Rectal smooth muscle tissue (tissue), 1 donor: ENCODE results near the gene SGMS1.
"Not testable (repeated sequence)": the region's sequence is repeated elsewhere in the genome, so short reads cannot be mapped to it uniquely, and the experiment has no call there.

Experiments
- H3K27ac ChIP-seq: one replicate; pipeline ENCODE4 v1.7.0; 2013; ENCODE audit warnings: low read depth, low read length, inconsistent platforms
- H3K27me3 ChIP-seq: one replicate; pipeline ENCODE4 v1.7.0; 2013; ENCODE audit warnings: low read length; ENCODE audit not compliant: control insufficient read depth, insufficient read depth
- H3K36me3 ChIP-seq: one replicate; pipeline ENCODE4 v1.7.0; 2013; ENCODE audit warnings: low read length; ENCODE audit not compliant: control insufficient read depth, insufficient read depth
- H3K4me1 ChIP-seq: one replicate; pipeline ENCODE4 v1.7.0; 2013; ENCODE audit warnings: low read length; ENCODE audit not compliant: control insufficient read depth, insufficient read depth
- H3K4me3 ChIP-seq: one replicate; pipeline ENCODE4 v1.7.0; 2013; ENCODE audit warnings: low read length
- H3K9ac ChIP-seq: one replicate; pipeline ENCODE4 v1.7.0; 2013; ENCODE audit warnings: low read length

The SGMS1 gene

DNA sequence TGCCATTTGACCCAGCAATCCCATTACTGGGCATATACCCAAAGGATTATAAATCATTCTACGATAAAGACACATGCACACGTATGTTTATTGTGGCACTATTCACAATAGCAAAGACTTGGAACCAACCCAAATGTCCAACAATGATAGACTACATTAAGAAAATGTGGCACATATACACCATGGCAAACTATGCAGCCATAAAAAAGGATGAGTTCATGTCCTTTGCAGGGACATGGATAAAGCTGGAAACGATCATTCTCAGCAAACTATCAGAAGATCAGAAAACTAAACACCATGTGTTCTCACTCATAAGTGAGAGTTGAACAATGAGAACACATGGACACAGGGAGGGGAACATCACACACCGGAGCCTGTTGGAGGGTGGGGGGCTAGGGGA, 257.3 kb downstream of the SGMS1 start:
- H3K36me3 ChIP-seq, H3K9ac ChIP-seq: not testable (repeated sequence)

DNA sequence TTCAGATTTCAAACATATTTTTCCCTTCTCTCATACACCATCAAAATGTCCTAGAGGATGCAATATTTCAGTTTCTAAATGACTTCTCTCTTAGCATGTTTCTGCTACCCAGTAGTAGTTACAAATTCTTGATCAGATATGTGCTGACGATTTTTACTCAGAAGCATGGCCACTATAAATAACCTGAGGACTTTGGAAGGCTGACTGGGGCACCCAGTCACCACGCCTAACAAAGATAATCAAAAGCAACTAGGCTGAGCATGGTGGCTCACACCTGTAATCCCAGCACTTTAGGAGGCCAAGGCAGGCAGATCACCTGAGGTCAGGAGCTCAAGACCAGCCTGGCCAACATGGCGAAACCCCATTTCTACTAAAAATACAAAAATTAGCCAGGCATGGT, 259.0 kb downstream of the SGMS1 start:
- not testable (repeated sequence) for H3K4me3 ChIP-seq, H3K27ac ChIP-seq, H3K27me3 ChIP-seq, H3K9ac ChIP-seq, H3K36me3 ChIP-seq, H3K4me1 ChIP-seq

More for the DNA sequence above, 257.3 kb downstream of the SGMS1 start:
- H3K4me3 ChIP-seq, H3K4me1 ChIP-seq, H3K27me3 ChIP-seq, H3K27ac ChIP-seq: not testable (repeated sequence)

DNA sequence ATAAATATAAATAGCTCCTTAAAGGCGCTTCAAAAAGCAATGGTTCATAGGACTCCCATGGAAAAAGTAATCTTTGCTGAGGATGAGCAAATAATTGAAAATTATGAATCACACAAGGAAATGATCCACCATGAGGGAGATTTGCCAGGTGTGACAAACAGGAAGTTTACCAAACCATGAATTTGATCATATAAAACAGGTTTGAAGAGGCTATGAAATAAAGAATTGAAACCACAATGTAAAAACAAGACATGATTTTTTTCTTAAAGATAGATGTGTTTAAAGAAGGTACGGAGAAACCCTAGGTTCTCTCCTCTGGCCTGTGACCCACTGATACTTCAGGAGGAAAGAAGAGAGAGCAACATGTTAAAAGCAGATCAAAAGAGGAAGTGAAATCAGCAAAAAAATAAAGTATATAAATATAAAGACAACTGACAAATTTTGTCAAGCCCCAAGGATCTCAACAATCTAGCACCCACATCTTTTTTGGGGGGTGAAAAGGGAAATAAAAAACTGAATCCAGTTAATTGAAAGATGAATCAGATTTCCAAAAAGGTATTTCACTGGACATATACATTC, 261.1 kb downstream of the SGMS1 start:
- Histone ChIP-seq H3K4me3 (no peak overlapping the region), H3K9ac (no peak overlapping the region), H3K36me3 (no peaks in the 10 kb centered on the region), H3K4me1 (peaks cover 2% of the 10 kb centered on the region), H3K27me3 (no peaks in the 10 kb centered on the region), H3K27ac (no peak overlapping the region)

DNA sequence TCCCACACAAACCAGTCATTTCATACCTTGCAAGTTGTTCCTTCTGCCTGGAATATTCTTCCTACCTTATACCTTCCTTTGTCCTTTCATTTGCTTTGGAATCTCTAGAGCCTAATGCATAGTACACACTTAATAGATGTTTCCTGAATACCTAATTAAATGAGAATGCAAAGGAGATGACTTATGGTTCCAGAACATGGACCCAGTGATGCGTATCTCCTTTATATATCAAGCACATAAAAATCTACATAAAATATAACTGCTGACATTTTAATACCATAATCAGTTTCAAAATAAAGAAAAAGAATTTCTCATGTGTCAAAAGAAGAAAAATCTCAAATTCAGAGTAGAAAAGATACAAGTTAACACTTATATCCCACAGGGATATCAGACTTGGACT, 261.8 kb downstream of the SGMS1 start:
- no peak overlapping the region for H3K9ac ChIP-seq
- H3K36me3 ChIP-seq = no peaks in the 10 kb centered on the region
- no peak overlapping the region for H3K27ac ChIP-seq
- no peak overlapping the region for H3K4me3 ChIP-seq
- peaks cover 2% of the 10 kb centered on the region for H3K4me1 ChIP-seq
- H3K27me3 ChIP-seq = no peaks in the 10 kb centered on the region

DNA sequence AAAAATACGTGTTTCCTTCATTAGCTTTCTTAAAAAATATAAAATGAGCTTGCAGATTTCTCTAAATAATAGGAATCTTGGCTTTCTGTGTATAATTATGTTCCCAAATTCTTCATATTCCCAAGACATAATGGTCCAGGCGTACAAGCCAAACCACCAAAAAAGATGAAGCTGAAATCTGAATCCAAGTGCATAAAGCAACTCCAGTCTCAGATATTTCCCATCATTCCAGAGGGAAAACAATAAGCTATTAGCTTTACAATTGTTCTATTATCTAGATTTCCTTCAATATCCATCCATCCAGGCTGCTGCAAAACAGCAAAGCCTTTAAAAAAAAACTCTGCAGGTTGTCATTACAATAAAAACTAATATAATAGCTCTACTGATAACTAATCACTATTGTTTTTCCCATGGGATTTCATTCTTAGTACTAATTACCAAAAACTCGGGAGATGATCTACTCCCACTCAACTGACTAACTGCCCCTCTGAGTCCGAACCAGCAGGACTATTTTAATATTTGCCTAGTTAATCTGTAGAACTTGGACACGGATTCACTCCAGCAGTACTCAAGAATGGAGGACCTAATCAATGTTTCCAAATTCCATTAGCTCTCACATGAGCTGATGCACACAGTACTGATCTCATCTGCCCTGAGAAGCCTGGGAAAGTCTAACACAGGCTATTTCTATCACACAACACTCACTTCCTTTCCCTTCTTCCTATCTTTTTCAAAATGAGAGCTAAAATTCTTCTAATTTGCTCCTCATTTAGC, 263.5 kb downstream of the SGMS1 start:
- peaks cover 2% of the 10 kb centered on the region for H3K4me1 ChIP-seq
- no peaks in the 10 kb centered on the region for H3K36me3 ChIP-seq
- no peak overlapping the region for H3K4me3 ChIP-seq
- H3K27ac ChIP-seq = peak overlapping the region; percentile 32
- H3K27me3 ChIP-seq = no peaks in the 10 kb centered on the region
- no peak overlapping the region for H3K9ac ChIP-seq

DNA sequence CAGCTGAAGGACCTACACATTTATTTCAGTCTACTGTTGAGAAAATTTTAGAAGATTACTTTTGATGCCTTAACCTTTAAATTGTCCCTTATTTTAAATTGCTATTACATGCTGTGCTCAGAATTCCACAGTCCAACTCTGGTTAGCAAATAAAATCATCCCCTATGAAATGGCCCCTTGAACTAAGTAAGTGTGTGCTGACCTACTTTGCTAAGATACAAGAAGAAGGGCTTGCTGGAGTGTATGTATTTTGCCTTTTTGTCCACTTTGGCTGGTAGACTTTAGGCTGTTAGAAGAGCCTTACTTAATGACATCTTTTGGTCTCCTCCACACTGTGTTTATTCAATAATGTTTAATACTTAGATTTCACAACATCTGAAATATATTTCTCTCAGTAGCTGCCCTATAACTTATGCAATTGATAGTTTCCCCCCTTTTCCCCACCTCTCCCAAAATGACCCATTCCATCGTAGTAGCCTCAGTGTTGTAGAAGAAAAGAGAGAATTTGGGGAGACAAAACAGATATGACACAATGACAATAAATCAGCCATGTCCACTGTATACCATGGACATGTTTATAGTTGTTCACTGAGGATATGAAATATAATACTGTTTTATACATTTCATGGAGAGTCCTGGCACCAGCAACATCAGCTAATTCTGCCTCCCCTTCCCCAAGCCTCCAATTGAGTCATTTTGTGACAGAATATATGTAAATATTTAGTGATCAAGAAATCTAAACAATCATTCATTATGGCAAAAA, 264.6 kb downstream of the SGMS1 start:
- no peak overlapping the region for H3K9ac ChIP-seq
- H3K36me3 ChIP-seq = no peaks in the 10 kb centered on the region
- peaks cover 2% of the 10 kb centered on the region for H3K4me1 ChIP-seq
- H3K27me3 ChIP-seq = no peaks in the 10 kb centered on the region
- no peak overlapping the region for H3K27ac ChIP-seq
- H3K4me3 ChIP-seq = no peak overlapping the region

DNA sequence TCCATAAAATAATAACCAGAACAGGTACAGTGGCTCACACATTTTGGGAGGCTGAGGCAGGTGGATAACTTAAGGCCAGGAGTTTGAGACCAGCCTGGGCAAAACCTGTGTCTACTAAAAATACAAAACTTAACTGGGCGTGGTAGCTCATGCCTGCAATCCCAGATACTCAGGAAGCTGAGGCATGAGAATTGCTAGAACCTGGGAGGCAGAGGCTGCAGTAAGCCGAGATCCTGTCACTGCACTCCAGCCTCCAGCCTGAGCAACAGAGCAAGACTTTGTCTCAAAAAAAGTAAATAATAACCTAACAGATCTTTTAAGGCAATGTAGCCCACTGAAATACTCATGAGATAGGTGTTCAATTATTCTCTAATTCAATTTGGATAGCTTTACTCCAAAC, 265.3 kb downstream of the SGMS1 start:
- Histone ChIP-seq H3K4me1 (peaks cover 2% of the 10 kb centered on the region), H3K36me3 (no peaks in the 10 kb centered on the region), H3K9ac (no peak overlapping the region), H3K27me3 (no peaks in the 10 kb centered on the region), H3K27ac (no peak overlapping the region), H3K4me3 (no peak overlapping the region)

DNA sequence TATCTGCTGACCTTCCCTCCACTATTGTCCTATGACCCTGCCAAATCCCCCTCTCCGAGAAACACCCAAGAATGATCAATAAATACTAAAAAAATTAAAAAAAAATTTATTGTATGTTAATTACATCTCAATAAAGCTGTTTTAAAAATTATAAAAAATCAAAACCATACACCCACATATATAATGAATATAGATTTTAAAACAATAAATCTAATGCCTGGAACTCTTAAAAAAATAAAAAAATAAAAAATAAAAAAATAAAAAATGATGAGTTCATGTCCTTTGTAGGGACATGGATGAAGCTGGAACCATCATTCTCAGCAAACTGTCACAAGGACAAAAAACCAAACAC, 267.3 kb downstream of the SGMS1 start:
- not testable (repeated sequence) for H3K36me3 ChIP-seq, H3K9ac ChIP-seq, H3K4me3 ChIP-seq, H3K4me1 ChIP-seq, H3K27me3 ChIP-seq, H3K27ac ChIP-seq

DNA sequence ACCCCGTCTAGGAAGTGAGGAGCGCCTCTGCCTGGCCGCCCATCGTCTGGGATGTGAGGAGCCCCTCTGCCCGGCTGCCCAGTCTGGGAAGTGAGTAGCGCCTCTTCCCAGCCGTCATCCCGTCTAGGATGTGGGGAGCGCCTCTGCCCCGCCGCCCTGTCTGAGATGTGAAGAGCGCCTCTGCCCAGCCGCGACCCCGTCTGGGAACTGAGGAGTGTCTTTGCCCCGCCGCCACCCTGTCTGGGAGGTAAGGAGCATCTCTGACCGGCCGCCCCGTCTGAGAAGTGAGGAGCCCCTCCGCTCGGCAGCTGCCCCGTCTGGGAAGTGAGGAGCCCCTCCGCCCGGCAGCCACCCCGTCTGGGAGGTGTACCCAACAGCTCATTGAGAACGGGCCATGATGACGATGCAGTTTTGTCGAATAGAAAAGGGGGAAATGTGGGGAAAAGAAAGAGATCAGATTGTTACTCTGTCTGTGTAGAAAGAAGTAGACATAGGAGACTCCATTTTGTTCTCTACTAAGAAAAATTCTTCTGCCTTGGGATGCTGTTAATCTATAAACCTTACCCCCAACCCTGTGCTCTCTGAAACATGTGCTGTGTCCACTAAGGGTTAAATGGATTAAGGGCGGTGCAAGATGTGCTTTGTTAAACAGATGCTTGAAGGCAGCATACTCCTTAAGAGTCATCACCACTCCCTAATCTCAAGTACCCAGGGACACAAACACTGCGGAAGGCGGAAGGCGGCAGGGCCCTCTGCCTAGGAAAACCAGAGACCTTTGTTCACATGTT, 267.9 kb downstream of the SGMS1 start:
- H3K4me3 ChIP-seq, H3K36me3 ChIP-seq, H3K27me3 ChIP-seq, H3K4me1 ChIP-seq, H3K27ac ChIP-seq, H3K9ac ChIP-seq: not testable (repeated sequence)

DNA sequence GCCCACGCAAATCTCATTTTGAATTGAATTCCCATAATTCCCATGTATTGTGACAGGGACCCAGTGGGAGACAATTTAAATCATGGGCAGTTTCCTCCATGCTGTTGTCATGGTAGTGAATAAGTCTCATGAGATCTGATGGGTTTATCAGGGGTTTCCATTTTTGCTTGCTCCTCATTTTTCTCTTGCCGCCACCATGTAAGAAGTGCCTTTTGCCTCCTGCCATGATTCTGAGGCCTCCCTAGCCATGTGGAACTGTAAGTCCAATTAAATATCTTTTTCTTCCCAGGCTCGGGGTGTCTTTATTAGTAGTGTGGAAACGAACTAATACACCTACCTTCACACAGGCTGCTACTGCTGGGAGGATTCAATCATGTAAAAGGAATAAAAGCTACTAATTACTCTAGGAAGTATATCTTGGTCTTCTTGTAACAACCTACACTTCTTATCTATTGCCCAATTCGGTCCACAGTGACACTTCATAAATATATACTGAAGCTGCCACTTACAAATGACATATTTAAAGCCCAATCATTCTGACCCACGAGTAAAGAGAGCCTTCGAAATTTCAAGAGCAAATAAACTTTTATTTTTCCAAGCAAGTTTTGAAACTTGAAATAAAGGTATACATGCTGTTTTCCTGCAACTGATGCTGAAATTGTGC, 272.1 kb downstream of the SGMS1 start:
- Histone ChIP-seq H3K4me1 (no peaks in the 10 kb centered on the region), H3K4me3 (no peak overlapping the region), H3K36me3 (no peaks in the 10 kb centered on the region), H3K27me3 (no peaks in the 10 kb centered on the region), H3K9ac (no peak overlapping the region), H3K27ac (no peak overlapping the region)

DNA sequence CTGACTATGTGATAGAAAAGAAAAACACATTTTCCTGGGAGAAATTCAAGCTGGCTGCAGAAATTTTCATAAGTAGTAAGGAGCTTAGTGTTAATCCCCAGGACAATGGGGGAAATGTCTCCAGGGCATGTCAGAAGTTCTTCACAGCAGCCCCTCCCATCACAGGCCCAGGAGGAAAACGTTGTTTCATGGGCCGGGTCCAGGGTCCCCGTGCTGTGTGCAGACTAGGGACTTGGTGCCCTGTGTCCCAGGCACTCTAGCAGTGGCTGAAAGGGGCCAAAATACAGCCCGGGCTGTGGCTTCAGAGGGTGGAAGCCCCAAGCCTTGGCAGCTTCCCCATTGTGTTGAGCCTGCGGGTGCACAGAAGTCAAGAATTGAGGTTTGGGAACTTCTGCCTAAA, 273.4 kb downstream of the SGMS1 start:
- H3K36me3 ChIP-seq = no peaks in the 10 kb centered on the region
- H3K4me3 ChIP-seq = no peak overlapping the region
- no peak overlapping the region for H3K9ac ChIP-seq
- no peaks in the 10 kb centered on the region for H3K4me1 ChIP-seq
- H3K27me3 ChIP-seq = no peaks in the 10 kb centered on the region
- H3K27ac ChIP-seq = no peak overlapping the region

DNA sequence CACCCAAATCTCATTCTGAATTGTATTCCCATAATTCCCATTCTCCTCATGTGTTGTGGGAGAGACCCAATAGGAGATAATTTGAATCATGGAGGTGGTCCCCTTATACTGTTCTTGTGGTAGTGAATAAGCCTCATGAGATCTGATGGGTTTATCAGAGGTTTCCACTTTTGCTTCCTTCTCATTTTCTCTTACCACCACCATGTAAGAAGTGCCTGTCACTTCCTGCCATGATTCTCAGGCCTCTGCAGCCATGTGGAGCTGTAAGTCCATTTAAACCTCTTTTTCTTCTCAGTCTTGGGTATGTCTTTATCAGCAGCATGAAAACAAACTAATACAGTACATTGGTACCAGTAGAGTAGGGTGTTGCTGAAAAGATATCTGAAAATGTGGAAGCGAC, 274.2 kb downstream of the SGMS1 start:
- Histone ChIP-seq H3K4me1 (no peaks in the 10 kb centered on the region), H3K27ac (no peak overlapping the region), H3K27me3 (no peaks in the 10 kb centered on the region), H3K36me3 (no peaks in the 10 kb centered on the region), H3K4me3 (no peak overlapping the region), H3K9ac (no peak overlapping the region)
